HCT116 (cell line): ENCODE measurements around the gene QRICH1. TPM values are rescaled to one million over a fixed set of nuclear protein-coding genes. Genes with fewer than 3 reads are reported as not detected.

Experiments
- ATAC-seq: fragments of 200-7000 bp; cut with Tn5 transposase; 2 replicates; pipeline ENCODE4 v1.9.1; 2020; ENCODE audit warnings: mild to moderate bottlenecking, moderate library complexity
- BruUV-seq: library from RNA; stranded (reverse); fragments of 400-500 nt; replicated peaks from 2 replicates; lab custom pipeline; 2021; lab: Mats Ljungman, UMichigan
- CTCF ChIA-PET: fragments of 300-600 bp; sonication (Branson Sonifier 250); formaldehyde crosslinking; loops from one replicate; lab custom pipeline; 2021; ENCODE audit warnings: antibody characterized with exemption; lab: Charles Lee
- POLR2A ChIA-PET: fragments of 300-600, 350-600 bp; sonication (Branson Sonifier 250); formaldehyde crosslinking; loops from one replicate; lab custom pipeline; 2021; ENCODE audit warnings: antibody characterized with exemption; lab: Charles Lee
- RAD21 ChIA-PET, 2 experiments: fragments of 300-600 bp; sonication (Branson Sonifier 250); formaldehyde crosslinking; loops; one replicate each; lab custom pipeline; 2023; ENCODE audit warnings: low total read pairs in 2 of 2; ENCODE audit not compliant: uncharacterized antibody in 2 of 2, unreplicated experiment in 2 of 2, low non-redundant PET in 1 of 2; lab: Charles Lee
- DNase-seq: peaks from one replicate; pipeline ENCODE4 v3.0.0-alpha.2; 2010; ENCODE audit warnings: low read depth, low spot score
- H2AFZ ChIP-seq: fragments of 200-600 bp; shearing (Covaris generic), sonication (generic); 2 replicates; pipeline ENCODE4 v1.6.1; 2017; ENCODE audit warnings: low read depth, mixed run types, mixed read lengths, antibody characterized with exemption, low read length; ENCODE audit not compliant: poor library complexity, severe bottlenecking
- H3K27ac ChIP-seq: 2 replicates; pipeline ENCODE4 v1.5.1; 2012; ENCODE audit warnings: low read depth, low read length
- H3K27me3 ChIP-seq: fragments of 200-600 bp; sonication (generic); 2 replicates; pipeline ENCODE4 v1.6.1; 2016; ENCODE audit warnings: mixed run types, low read length, mixed read lengths; ENCODE audit not compliant: insufficient read depth
- H3K36me3 ChIP-seq, 2 experiments: fragments of 200-500 bp in 1 of 2; fragments of 200-600 bp in 1 of 2; sonication (Bioruptor generic) in 1 of 2; sonication (generic) in 1 of 2; 2 replicates each; pipeline versions ENCODE4 v1.5.1 to v1.6.1; 2014 to 2016; ENCODE audit warnings: low read length in 2 of 2, inconsistent platforms in 1 of 2, mixed read lengths in 1 of 2, mixed run types in 1 of 2; ENCODE audit not compliant: insufficient read depth in 2 of 2, control insufficient read depth in 1 of 2
- H3K4me1 ChIP-seq, 2 experiments: fragments of 200-600 bp in 1 of 2; sonication (generic) in 1 of 2; 2 replicates each; pipeline versions ENCODE4 v1.5.1 to v1.6.1; 2012 to 2017; ENCODE audit warnings: low read length in 2 of 2, inconsistent platforms in 1 of 2, mild to moderate bottlenecking in 1 of 2, mixed read lengths in 1 of 2, mixed run types in 1 of 2, moderate library complexity in 1 of 2; ENCODE audit not compliant: insufficient read depth in 2 of 2, control insufficient read depth in 1 of 2
- H3K4me2 ChIP-seq: fragments of 200-600 bp; sonication (generic); 2 replicates; pipeline ENCODE4 v1.6.1; 2017; ENCODE audit warnings: mixed run types, low read length, mixed read lengths
- H3K4me3 ChIP-seq, 2 experiments: fragments of 200-600 bp in 1 of 2; sonication (generic) in 1 of 2; replicated peaks in 1 of 2; 2 replicates each; pipeline ENCODE4 v1.5.1; 2011 to 2016; ENCODE audit warnings: low read length in 2 of 2, control low read depth in 1 of 2, low read depth in 1 of 2, mild to moderate bottlenecking in 1 of 2, mixed read lengths in 1 of 2, mixed run types in 1 of 2
- H3K79me2 ChIP-seq: fragments of 200-600 bp; sonication (generic); 2 replicates; pipeline ENCODE4 v1.6.1; 2017; ENCODE audit warnings: mild to moderate bottlenecking, mixed run types, low read length, moderate library complexity, mixed read lengths; ENCODE audit not compliant: insufficient read depth
- H3K9ac ChIP-seq: fragments of 200-600 bp; sonication (generic); 2 replicates; pipeline ENCODE4 v1.6.1; 2016; ENCODE audit warnings: low read length, mixed read lengths
- H3K9me2 ChIP-seq: fragments of 200-600 bp; sonication (generic), shearing (Covaris generic); 2 replicates; pipeline ENCODE4 v1.6.1; 2017; ENCODE audit warnings: mixed run types, mild to moderate bottlenecking, moderate library complexity; ENCODE audit not compliant: insufficient read depth
- H3K9me3 ChIP-seq, 2 experiments: fragments of 200-500 bp in 1 of 2; fragments of 200-600 bp in 1 of 2; sonication (Bioruptor generic) in 1 of 2; sonication (generic) in 1 of 2; 2 replicates each; pipeline ENCODE4 v1.6.1; 2014 to 2017; ENCODE audit warnings: low read length in 2 of 2, mixed read lengths in 2 of 2, inconsistent platforms in 1 of 2, low read depth in 1 of 2, mild to moderate bottlenecking in 1 of 2, mixed run types in 1 of 2, moderate library complexity in 1 of 2; ENCODE audit not compliant: control insufficient read depth in 1 of 2, insufficient read depth in 1 of 2
- H4K20me1 ChIP-seq: fragments of 200-600 bp; sonication (generic), shearing (Covaris generic); 2 replicates; pipeline ENCODE4 v1.6.1; 2017; ENCODE audit warnings: mixed run types, mild to moderate bottlenecking, moderate library complexity; ENCODE audit not compliant: insufficient read depth
- ELF1 ChIP-seq: IDR thresholded peaks from 2 replicates; pipeline ENCODE4 v1.6.1; 2012; ENCODE audit warnings: low read depth, borderline replicate concordance
- EZH2 ChIP-seq: fragments of 200-600 bp; sonication (generic); IDR thresholded peaks from 2 replicates; pipeline ENCODE4 v1.6.1; 2017; ENCODE audit warnings: antibody characterized with exemption, mixed run types
- FOSL1 ChIP-seq: IDR thresholded peaks from 2 replicates; pipeline ENCODE4 v1.6.1; 2012; ENCODE audit warnings: low read depth
- POLR2AphosphoS5 ChIP-seq: IDR thresholded peaks from 2 replicates; pipeline ENCODE4 v1.6.1; 2011; ENCODE audit warnings: mild to moderate bottlenecking, low read depth, low read length, moderate library complexity
- intact Hi-C: fragments of 100-400 bp; cut with micrococcal nuclease; formaldehyde crosslinking; loops from 2 replicates; pipeline ENCODE4 v1.10.0; 2022
- total RNA-seq: library from RNA; stranded (reverse); gene quantifications from one replicate; pipeline ENCODE4 v1.2.1, GENCODE V29; 2021; ENCODE audit not compliant: unreplicated experiment

QRICH1 gene
- total RNA-seq, 1 experiment from 2014 or later, result 105 TPM

DNA sequence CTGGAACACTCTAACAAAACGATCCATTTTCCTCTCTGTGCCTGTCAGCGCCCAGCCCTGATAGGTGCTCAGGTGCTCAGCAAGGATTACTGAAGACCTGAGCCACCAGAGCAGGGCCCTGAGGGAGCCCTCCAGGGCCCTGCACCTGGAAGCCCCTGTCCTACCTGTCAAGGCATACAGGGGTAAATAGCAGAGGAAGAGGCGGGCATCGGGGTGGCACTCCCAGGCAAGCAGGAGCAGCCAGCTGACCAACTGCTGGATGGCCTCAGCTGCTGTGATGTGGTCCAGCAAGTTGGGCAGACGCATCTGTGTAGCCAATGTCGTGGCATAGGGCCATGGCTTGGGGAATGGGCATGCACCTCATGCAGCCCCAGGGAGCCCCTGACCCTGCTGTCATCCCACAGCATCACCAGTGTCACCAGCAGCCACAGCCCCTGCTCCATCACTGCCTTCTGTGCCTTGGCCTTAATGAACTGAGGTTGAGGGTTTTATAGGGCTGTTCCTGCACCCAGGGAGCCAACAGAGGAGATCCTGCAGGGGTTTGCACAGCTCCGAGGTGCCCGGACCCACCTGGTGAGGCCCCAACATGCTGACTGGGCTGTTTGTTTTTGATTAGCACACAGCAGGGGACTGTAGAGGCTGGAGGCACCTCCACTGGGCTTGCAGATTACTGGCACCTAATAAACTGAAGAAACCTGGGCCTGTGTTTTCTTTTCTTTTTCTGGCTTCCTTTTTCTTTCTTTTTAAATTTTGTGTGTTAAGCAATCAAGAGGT is 94.6 kb downstream of the QRICH1 start (continued):
- no peak for TF ChIP-seq POLR2AphosphoS5

DNA sequence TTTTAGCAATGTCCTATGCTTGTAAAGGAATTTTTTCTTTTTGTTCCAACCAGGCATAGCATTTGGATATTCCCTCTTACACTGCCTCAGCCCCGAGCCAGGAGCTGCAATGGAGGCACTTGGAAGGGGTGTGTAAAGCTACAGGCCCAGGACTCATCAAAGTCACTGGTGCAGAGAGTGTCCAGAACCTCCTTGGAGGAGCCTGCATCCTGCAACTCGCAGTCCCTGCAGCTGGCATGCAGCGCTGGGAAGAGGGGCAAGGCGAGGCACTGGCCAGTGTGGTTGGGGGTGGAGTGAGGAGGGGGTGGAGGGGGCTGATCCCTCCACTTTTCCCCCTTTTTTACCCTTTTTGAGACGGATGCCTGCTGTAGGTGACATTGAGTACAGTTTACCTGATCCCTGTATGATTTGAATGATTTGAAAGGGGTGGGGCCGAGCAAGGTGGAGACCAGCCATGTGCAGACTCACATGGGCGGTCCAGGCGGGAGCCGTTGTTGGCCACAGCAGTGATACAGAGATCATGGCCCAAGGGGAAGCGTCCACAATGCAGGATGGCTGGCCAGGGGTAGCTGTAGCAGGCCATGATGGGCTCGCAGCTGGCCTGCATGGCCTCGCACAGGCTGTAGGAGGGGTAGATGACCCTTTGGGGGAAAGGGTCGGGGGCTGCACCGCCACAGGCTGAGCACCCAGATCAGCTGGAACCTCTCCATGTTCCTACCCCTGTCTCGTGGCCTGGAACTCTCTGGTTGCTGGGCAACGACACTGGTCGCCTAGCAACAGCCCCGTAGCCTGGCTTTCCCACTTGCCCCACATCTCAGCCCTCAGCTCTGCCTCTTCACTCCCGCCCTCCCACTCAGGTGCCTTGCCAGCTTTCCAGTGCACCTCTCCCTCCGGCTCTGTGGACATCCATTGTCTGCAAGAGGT is 95.9 kb downstream of the QRICH1 start:
- no peaks in the 10 kb centered on the region for H3K27me3 ChIP-seq
- CTCF ChIA-PET, result no interaction called here
- TF ChIP-seq FOSL1 (no peak), ELF1 (no peak), EZH2 (no peak)
- H3K4me3 ChIP-seq, result no peak overlapping the region
- no TSS peak for BruUV-seq
- intact Hi-C loops, result no loop called here
- no peak overlapping the region for H3K27ac ChIP-seq
- ATAC-seq (no peak), DNase-seq (no peak)
- no peaks in the 10 kb centered on the region for H4K20me1 ChIP-seq
- H2AFZ ChIP-seq, result no peak overlapping the region
- peaks cover 3 to 6% of the 10 kb centered on the region in 2 experiments; a peak in 2 of 4 replicates for H3K36me3 ChIP-seq
- no peaks in the 10 kb centered on the region for H3K9me2 ChIP-seq
- H3K4me1 ChIP-seq, result no peaks in the 10 kb centered on the region; a peak in 1 of 4 replicates
- no peak overlapping the region for H3K9ac ChIP-seq
- H3K9me3 ChIP-seq, result no peaks in the 10 kb centered on the region
- RAD21 ChIA-PET, result no interaction called here
- no peak overlapping the region for H3K4me2 ChIP-seq
- POLR2A ChIA-PET, result no interaction called here
- peaks cover 17% of the 10 kb centered on the region; the same call in 1 of the 2 replicates for H3K79me2 ChIP-seq
